GM12878 (cell line): ENCODE results near the gene PPP5C. TPM values are rescaled to one million over a fixed set of nuclear protein-coding genes. Genes with fewer than 3 reads are reported as not detected.
A peak's percentile ranks its signal among the peaks of the same experiment; 100 is the strongest.

Experiments
- ATAC-seq: fragments of 200-7000 bp; cut with Tn5 transposase; 3 replicates; pipeline ENCODE4 v1.9.1; 2020; ENCODE audit warnings: mild to moderate bottlenecking, moderate library complexity
- BruUV-seq: library from RNA; stranded (reverse); fragments of 400-500 nt; replicated peaks from 2 replicates; lab custom pipeline; 2021; lab: Mats Ljungman, UMichigan
- CTCF ChIA-PET: fragments of 300-600 bp; sonication (Branson Sonifier 250); formaldehyde crosslinking; extraction: SDS; loops from one replicate; lab custom pipeline; 2021; ENCODE audit warnings: inconsistent platforms; lab: Yijun Ruan, JAX
- POLR2A ChIA-PET: fragments of 350-600 bp; formaldehyde crosslinking; extraction: SDS; loops from one replicate; lab custom pipeline; 2021; ENCODE audit warnings: inconsistent platforms; lab: Charles Lee
- RAD21 ChIA-PET: fragments of 300-600 bp; sonication (Branson Sonifier 250); formaldehyde crosslinking; loops from one replicate; lab custom pipeline; 2023; ENCODE audit warnings: antibody characterized with exemption; ENCODE audit not compliant: unreplicated experiment; lab: Charles Lee
- SMC1A ChIA-PET: fragments of 300-600 bp; sonication (Branson Sonifier 250); formaldehyde crosslinking; loops from one replicate; lab custom pipeline; 2023; ENCODE audit not compliant: unreplicated experiment, uncharacterized antibody; lab: Charles Lee
- DNase-seq: peaks from one replicate; pipeline ENCODE4 v3.0.0-alpha.2; 2011; ENCODE audit warnings: low read depth, low spot score
- FAIRE-seq: peaks from 3 replicates; lab custom pipeline; 2011; peaks lifted over from hg19 to GRCh38; lab: Jason Lieb, UNC
- H2AFZ ChIP-seq: 2 replicates; pipeline ENCODE4 v1.6.0; 2011; ENCODE audit warnings: low read depth, low read length, control low read depth; ENCODE audit not compliant: control insufficient read depth
- H3K27ac ChIP-seq: 2 replicates; pipeline ENCODE4 v1.5.1; 2011; ENCODE audit warnings: control low read depth; ENCODE audit not compliant: control insufficient read depth, insufficient read depth
- H3K27me3 ChIP-seq, 2 experiments: replicated peaks in 1 of 2; 2 replicates each; pipeline versions ENCODE4 v1.6.0 to v1.6.1; 2011; ENCODE audit warnings: low read length in 1 of 2; ENCODE audit not compliant: control insufficient read depth in 2 of 2, insufficient read depth in 2 of 2
- H3K36me3 ChIP-seq, 2 experiments: 2 replicates each; pipeline ENCODE4 v1.5.1; 2011; ENCODE audit warnings: low read length in 1 of 2; ENCODE audit not compliant: control insufficient read depth in 2 of 2, insufficient read depth in 2 of 2
- H3K4me1 ChIP-seq: 2 replicates; pipeline ENCODE4 v1.6.1; 2011; ENCODE audit warnings: mild to moderate bottlenecking, low read length, moderate library complexity, mixed read lengths; ENCODE audit not compliant: control insufficient read depth, insufficient read depth
- H3K4me2 ChIP-seq: 2 replicates; pipeline ENCODE4 v1.6.0; 2011; ENCODE audit warnings: control low read depth; ENCODE audit not compliant: control insufficient read depth, insufficient read depth
- H3K4me3 ChIP-seq: fragments of 200-600 bp; sonication (generic); 2 replicates; pipeline ENCODE4 v1.5.1; 2016
- H3K79me2 ChIP-seq: 2 replicates; pipeline ENCODE4 v1.6.0; 2011; ENCODE audit warnings: low read length; ENCODE audit not compliant: control insufficient read depth, insufficient read depth
- H3K9ac ChIP-seq: 2 replicates; pipeline ENCODE4 v1.8.0; 2011; ENCODE audit warnings: low read length, control low read depth, mixed read lengths; ENCODE audit not compliant: control insufficient read depth, insufficient read depth
- H3K9me3 ChIP-seq: replicated peaks from 3 replicates; pipeline ENCODE4 v1.5.1; 2011; ENCODE audit warnings: mild to moderate bottlenecking, low read length; ENCODE audit not compliant: control insufficient read depth, insufficient read depth
- H4K20me1 ChIP-seq: 2 replicates; pipeline ENCODE4 v1.6.0; 2011; ENCODE audit not compliant: control insufficient read depth, insufficient read depth
- BHLHE40 ChIP-seq, 2 experiments: fragments of 450-650 bp in 1 of 2; IDR thresholded peaks; 2 replicates each; pipeline ENCODE4 v1.6.1; 2011 to 2017; ENCODE audit warnings: low read depth in 2 of 2, borderline replicate concordance in 1 of 2, improper control_type of control experiment in 1 of 2, low read length in 1 of 2, mild to moderate bottlenecking in 1 of 2
- GABPA ChIP-seq: IDR thresholded peaks from 2 replicates; pipeline ENCODE4 v1.6.1; 2014; ENCODE audit warnings: antibody characterized with exemption, low read depth, mild to moderate bottlenecking, inconsistent platforms
- RUNX3 ChIP-seq: IDR thresholded peaks from 2 replicates; pipeline ENCODE4 v1.6.1; 2012; ENCODE audit warnings: low read length, inconsistent platforms
- WGBS: methylation state at CpG from one replicate; pipeline ENCODE4 v1.1.6; 2016; ENCODE audit warnings: low lambda C conversion rate; ENCODE audit not compliant: insufficient replicate concordance, insufficient coverage; ENCODE audit errors: missing lambda C conversion rate; 5-methylcytosine and 5-hydroxymethylcytosine counted together
- in situ Hi-C: fragments of 300-500 bp; cut with MboI; formaldehyde crosslinking; loops from 9 replicates; pipeline ENCODE4 v1.14.3; 2018; ENCODE audit warnings: mixed read lengths
- intact Hi-C: fragments of 100-400 bp; cut with micrococcal nuclease; formaldehyde crosslinking; loops from one replicate; pipeline ENCODE4 v1.14.2; 2022; ENCODE audit not compliant: unreplicated experiment
- polyA plus RNA-seq, 11 experiments: library from polyadenylated mRNA; depleted of rRNA in 4 of 11; unstranded in 6 of 11; stranded (reverse) in 5 of 11; fragments of >200 nt; fragmentation: Nextera tagmentation in 4 of 11; fragmentation: Illumina TruSeq in 1 of 11; extraction: Ambion mirVana in 4 of 11; extraction: Trizol in 1 of 11; gene quantifications; 1 replicate in 1 of 11; 2 replicates in 10 of 11; pipeline versions ENCODE4 v1.2.1 to v1.2.3, GENCODE V29; 2011 to 2016; ENCODE audit warnings: inconsistent platforms in 2 of 11, missing spikeins in 2 of 11, low read depth in 1 of 11
- total RNA-seq, 4 experiments: library from RNA; depleted of rRNA in 3 of 4; stranded (reverse); fragments of >200 nt in 3 of 4; fragmentation: Illumina TruSeq in 1 of 4; extraction: Trizol in 1 of 4; gene quantifications; 2 replicates each; pipeline versions ENCODE4 v1.2.1 to v1.2.3, GENCODE V29; 2013 to 2021
- TF ChIP-seq, protein P1 (sequence below): fragments of 450-650 bp; IDR thresholded peaks from 2 replicates; pipeline ENCODE4 v1.6.1; 2016; ENCODE audit warnings: mild to moderate bottlenecking

Gene PPP5C
- total and polyA plus RNA-seq, 10 of the 15 experiments (the other 5 are each of a cell fraction or from before 2014, with no cell fraction given) = 1.1 to 154 (median 94.5) TPM

DNA sequence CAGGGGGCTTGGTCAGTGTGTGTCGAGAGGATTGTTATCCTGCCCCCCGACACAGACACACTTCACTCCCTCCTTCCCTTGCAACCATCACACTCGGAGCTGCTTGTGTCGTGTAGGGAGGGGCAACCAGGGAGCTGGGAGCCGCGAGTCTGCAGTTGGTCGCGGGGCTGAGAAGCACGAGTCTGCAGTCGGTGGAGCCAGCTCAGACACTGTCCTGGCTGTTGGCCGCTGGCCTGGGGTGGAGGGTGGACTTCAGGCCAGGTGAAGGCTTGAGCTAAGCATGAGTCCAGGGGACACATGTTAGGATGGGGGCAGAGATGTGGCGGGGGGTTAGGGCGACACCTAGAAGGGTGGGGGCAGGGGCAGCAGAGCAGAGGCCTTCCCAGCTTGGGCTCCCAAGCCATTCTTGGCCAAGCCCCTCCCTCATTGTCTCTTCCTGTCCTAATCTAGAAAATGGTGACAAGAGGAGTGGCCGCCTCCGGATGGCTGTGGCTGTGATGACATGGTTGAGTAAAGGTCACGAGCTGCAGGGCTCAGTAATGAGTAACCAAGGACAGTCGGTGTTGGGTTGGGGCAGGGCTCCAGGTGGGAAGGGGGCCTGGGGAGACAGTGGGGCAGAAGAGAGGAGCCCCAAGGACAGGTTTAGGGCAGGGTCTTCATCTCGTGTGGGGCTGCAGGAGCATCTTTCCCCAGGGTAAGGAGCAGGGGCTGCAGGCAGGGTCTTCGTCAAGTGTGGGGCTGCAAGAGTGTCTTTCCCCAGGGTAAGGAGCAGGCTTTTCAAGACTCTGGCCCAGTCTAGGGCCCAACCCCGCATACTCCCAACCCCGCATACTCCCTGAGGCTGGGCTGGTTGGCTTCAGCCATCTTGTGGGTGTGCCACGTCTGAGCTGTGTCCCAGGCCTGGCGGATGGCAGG, 8.6 kb downstream of the PPP5C start:
- BruUV-seq = no TSS peak
- TF ChIP-seq RUNX3 = no peak
- no peak for TF ChIP-seq GABPA
- TF ChIP-seq, protein P1, sequence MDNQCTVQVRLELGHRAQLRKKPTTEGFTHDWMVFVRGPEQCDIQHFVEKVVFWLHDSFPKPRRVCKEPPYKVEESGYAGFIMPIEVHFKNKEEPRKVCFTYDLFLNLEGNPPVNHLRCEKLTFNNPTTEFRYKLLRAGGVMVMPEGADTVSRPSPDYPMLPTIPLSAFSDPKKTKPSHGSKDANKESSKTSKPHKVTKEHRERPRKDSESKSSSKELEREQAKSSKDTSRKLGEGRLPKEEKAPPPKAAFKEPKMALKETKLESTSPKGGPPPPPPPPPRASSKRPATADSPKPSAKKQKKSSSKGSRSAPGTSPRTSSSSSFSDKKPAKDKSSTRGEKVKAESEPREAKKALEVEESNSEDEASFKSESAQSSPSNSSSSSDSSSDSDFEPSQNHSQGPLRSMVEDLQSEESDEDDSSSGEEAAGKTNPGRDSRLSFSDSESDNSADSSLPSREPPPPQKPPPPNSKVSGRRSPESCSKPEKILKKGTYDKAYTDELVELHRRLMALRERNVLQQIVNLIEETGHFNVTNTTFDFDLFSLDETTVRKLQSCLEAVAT = peak; percentile 72
- TF ChIP-seq BHLHE40 (IDR thresholded peaks at IDR 0.05; ENCODE audit: borderline replicate concordance in 1 of 2, low read depth in 2 of 2, low read length in 1 of 2) = peak; percentile 19 to 71; a peak in 2 of 4 replicates
- TF ChIP-seq, all 136 proteins: peak for 2
- peaks cover 45% of the 10 kb centered on the region for H3K79me2 ChIP-seq
- ChIA-PET SMC1A (no interaction called here), POLR2A (interaction anchor here (0.5 to 0.6 kb wide), 2 partner anchors 1763 to 1807 kb away, joined by 3 to 8 read pairs; no protein-coding TSS in a partner anchor), CTCF (interaction anchor here (1.1 kb wide), 2 partner anchors 9 to 50 kb away, joined by 3 read pairs; no protein-coding TSS in a partner anchor), RAD21 (interaction anchor here (0.5 kb wide), 1 partner anchor 14 kb away, joined by 3 read pairs; no protein-coding TSS in a partner anchor)
- no peaks in the 10 kb centered on the region for H4K20me1 ChIP-seq
- 86% methylated on average over 20 of the region's 23 CpGs for WGBS
- H3K27me3 ChIP-seq = no peaks in the 10 kb centered on the region
- intact Hi-C loops = no loop called here
- DNase-seq = no peak
- in situ Hi-C loops = no loop called here
- no peak overlapping the region for H3K27ac ChIP-seq
- no peak overlapping the region for H3K9ac ChIP-seq
- H3K4me1 ChIP-seq = peaks cover 39% of the 10 kb centered on the region
- peaks cover 13 to 28% of the 10 kb centered on the region in 2 experiments; a peak in 3 of 4 replicates for H3K36me3 ChIP-seq
- no peaks in the 10 kb centered on the region for H3K9me3 ChIP-seq
- H3K4me3 ChIP-seq = no peak overlapping the region
- H2AFZ ChIP-seq = no peak overlapping the region
- FAIRE-seq = no peak
- no peak overlapping the region for H3K4me2 ChIP-seq
- peak; percentile 49 for ATAC-seq
